Measurements from ENCODE around the gene LRP1B.

The LRP1B gene

DNA sequence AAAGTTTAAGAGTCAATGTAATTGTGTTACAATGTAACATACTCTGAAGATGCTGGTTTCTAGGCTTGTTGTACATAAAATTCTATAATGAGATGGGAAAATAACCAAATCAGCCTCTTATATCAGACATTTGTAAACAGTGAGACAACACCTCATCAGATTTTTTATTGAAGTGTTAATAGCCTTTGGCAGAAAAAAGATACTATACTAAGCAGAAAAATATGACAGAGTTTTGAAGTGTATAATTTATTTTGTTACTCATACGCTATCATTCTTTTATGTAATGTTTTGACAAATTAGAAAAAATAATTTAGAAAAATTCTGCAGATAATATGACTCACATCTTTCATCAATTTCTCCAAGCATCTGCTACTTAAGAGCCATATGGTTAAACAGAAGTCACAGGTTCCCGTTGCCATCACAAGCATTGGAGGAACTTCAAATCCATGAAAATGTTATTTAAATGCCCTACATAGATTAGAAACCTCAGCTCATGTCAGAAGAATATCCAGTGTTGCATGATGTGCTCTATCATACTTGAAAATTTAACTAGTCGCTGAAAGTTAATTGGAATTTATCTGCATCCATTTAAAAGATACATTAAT lies 535.4 kb downstream of the LRP1B start:
- TF ChIP-seq, protein P1, sequence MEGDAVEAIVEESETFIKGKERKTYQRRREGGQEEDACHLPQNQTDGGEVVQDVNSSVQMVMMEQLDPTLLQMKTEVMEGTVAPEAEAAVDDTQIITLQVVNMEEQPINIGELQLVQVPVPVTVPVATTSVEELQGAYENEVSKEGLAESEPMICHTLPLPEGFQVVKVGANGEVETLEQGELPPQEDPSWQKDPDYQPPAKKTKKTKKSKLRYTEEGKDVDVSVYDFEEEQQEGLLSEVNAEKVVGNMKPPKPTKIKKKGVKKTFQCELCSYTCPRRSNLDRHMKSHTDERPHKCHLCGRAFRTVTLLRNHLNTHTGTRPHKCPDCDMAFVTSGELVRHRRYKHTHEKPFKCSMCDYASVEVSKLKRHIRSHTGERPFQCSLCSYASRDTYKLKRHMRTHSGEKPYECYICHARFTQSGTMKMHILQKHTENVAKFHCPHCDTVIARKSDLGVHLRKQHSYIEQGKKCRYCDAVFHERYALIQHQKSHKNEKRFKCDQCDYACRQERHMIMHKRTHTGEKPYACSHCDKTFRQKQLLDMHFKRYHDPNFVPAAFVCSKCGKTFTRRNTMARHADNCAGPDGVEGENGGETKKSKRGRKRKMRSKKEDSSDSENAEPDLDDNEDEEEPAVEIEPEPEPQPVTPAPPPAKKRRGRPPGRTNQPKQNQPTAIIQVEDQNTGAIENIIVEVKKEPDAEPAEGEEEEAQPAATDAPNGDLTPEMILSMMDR (IDR thresholded peaks at IDR 0.05; ENCODE audit: low read depth, low read length): no peak
- DNase-seq: no peak
- no peaks in the 10 kb centered on the region for H3K36me3 ChIP-seq
- H3K4me1 ChIP-seq: no peaks in the 10 kb centered on the region
- no peak overlapping the region for H3K4me3 ChIP-seq (ENCODE audit: low read depth, low read length)
- no peaks in the 10 kb centered on the region for H3K9me3 ChIP-seq
- H3K27me3 ChIP-seq: no peaks in the 10 kb centered on the region

DNA sequence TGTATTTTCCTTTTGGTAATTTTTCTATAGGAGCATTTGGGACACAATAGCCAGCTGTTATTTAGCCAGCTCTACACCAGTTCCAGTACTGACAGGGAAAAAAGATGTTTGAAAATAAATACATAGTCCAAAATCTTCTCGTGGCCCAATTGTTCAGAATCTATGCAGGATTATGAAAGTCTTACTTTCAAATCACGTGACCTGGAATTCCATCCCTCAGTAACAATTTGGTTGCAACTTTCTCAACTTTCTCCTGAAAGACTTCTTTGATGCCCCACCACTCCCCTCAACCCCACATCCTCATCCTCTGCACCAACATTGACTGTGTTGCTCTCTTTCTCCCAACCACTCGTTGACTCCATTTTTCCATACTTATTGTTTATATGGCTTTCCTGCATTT lies 539.0 kb downstream of the LRP1B start:
- Histone ChIP-seq H3K9me3 (no peaks in the 10 kb centered on the region), H3K27me3 (no peaks in the 10 kb centered on the region), H3K4me3 (ENCODE audit: low read depth, low read length) (no peak overlapping the region), H3K4me1 (no peaks in the 10 kb centered on the region), H3K36me3 (no peaks in the 10 kb centered on the region)
- DNase-seq: no peak
- TF ChIP-seq, protein P1 (IDR thresholded peaks at IDR 0.05; ENCODE audit: low read depth, low read length): no peak

DNA sequence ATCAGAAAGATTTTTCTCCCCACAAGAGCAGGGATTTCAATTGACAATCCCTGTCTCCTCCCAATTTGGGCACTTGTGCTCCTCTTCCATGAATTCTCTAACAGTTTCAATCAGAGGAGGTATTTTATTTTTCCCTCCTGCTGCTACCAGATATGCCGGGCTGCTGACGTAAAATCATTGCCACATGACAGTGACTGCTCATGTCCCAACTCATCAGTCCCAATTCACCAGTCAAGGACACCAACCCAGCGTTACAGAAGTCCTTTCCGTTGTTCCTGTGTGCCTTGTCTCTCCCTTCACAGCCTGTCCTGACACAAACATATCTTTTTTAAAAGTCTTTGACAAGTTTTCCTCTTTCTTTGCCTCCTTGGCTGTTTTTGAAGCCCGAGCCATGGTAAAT lies 540.2 kb downstream of the LRP1B start:
- Histone ChIP-seq H3K27me3 (no peaks in the 10 kb centered on the region), H3K4me3 (ENCODE audit: low read depth, low read length) (no peak overlapping the region), H3K9me3 (no peaks in the 10 kb centered on the region), H3K36me3 (no peaks in the 10 kb centered on the region), H3K4me1 (no peaks in the 10 kb centered on the region)
- no peak for DNase-seq
- TF ChIP-seq, protein P1 (IDR thresholded peaks at IDR 0.05; ENCODE audit: low read depth, low read length): no peak

DNA sequence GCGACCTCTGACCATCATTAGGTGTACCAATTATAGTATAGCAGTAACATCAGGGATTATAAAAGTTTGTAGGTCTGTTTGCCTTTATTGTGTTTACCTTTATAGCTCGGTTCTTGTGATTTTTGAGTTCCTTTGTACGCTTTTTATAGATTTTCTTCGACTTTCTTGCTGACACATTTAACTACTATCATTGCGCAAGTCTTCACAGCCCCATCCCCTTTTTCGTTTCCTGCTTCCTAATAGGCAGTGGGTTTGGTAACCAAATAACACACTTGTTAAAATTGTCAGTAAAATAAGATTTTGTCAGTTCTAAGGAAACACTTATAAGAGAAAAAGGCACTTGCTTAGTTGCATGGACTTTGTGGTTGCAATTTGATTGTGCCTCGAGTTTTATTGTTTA lies 541.5 kb downstream of the LRP1B start:
- TF ChIP-seq, protein P1 (IDR thresholded peaks at IDR 0.05; ENCODE audit: low read depth, low read length): no peak
- no peaks in the 10 kb centered on the region for H3K36me3 ChIP-seq
- H3K9me3 ChIP-seq: no peaks in the 10 kb centered on the region
- H3K27me3 ChIP-seq: no peaks in the 10 kb centered on the region
- no peaks in the 10 kb centered on the region for H3K4me1 ChIP-seq
- no peak for DNase-seq
- H3K4me3 ChIP-seq (ENCODE audit: low read depth, low read length): no peak overlapping the region

DNA sequence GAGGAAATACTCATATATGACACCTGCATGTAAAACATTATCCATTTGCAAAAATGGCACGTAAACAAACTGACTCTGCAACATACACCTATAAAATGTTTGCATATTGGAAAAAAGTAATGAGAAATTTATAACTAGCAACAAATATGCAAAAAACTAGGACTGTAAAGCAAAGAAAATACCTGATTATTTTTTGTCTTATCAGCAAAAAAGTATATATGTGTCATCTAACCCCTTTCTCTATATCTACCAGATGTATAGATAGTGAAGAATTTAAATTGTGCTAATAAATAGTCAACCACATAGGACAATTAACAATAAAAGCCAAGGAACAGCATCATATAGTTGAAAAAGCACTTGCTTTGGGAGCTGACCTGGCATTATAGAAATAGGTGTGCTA lies 543.8 kb downstream of the LRP1B start:
- H3K9me3 ChIP-seq: no peaks in the 10 kb centered on the region
- H3K27me3 ChIP-seq: no peaks in the 10 kb centered on the region
- H3K4me3 ChIP-seq (ENCODE audit: low read depth, low read length): no peak overlapping the region
- no peaks in the 10 kb centered on the region for H3K4me1 ChIP-seq
- TF ChIP-seq, protein P1 (IDR thresholded peaks at IDR 0.05; ENCODE audit: low read depth, low read length): no peak
- no peaks in the 10 kb centered on the region for H3K36me3 ChIP-seq
- no peak for DNase-seq

DNA sequence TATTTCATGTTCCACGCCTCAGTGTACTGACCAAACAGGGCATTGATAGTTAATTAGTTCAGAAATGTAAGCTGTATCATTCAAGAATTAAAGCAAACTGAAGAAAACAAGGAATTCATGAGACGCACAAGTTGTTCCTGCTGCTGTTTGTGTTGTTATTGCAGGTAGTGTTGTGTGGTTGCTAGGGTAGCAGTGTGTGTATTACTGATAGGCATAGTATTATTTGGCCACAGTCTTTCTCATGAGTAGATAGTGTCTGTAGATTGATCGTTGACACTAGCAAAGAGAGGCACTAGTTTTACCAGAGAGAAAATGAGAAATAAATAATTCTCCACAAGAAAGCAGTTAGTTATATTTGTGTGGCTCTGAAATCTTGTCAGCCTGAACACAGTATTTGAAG lies 548.6 kb downstream of the LRP1B start:
- no peaks in the 10 kb centered on the region for H3K9me3 ChIP-seq
- no peaks in the 10 kb centered on the region for H3K4me1 ChIP-seq
- no peak for DNase-seq
- H3K27me3 ChIP-seq: no peaks in the 10 kb centered on the region
- no peak overlapping the region for H3K4me3 ChIP-seq (ENCODE audit: low read depth, low read length)
- no peaks in the 10 kb centered on the region for H3K36me3 ChIP-seq
- TF ChIP-seq, protein P1 (IDR thresholded peaks at IDR 0.05; ENCODE audit: low read depth, low read length): no peak
